Right renal pelvis (tissue), 4 donors: Measurements from ENCODE around the gene BDH1. TPM values are rescaled to one million over a fixed set of nuclear protein-coding genes. Genes with fewer than 3 reads are reported as not detected.

ENCODE experiments used
- DNase-seq, 4 donors: peaks; one replicate each; pipeline ENCODE4 v3.0.0-alpha.2; 2013; ENCODE audit warnings: low read depth in 4 of 4, low spot score in 3 of 4, missing footprints in 1 of 4
- polyA plus RNA-seq, 4 donors: library from polyadenylated mRNA; unstranded; fragments of 120-200 nt; gene quantifications; one replicate each; pipeline ENCODE4 v1.2.1, GENCODE V29; 2013; ENCODE audit not compliant: insufficient read length in 4 of 4

The BDH1 gene
- polyA plus RNA-seq, 4 donors = 35.5 to 47.6 (median 41.2) TPM

DNA sequence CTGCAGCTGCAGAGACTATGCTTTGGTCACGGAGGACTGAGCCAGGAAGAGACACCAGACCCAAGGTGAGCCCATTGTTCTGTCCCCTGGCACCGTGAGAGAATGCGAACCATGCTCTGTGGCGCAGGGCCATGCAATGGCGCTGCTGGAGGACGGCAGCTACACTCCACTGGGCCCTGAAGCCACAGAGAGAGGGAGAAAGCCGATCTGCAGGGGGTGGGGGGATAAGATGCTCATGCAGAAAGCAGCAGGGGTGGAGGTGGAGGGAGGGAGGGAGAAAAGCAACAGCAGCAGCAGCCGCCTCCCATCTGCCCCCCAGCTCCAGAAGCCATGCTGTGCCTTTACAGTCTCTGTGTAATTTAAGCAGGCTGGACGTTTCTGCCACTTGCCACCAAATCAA lies 5.3 kb downstream of the BDH1 start:
- no peak for DNase-seq

DNA sequence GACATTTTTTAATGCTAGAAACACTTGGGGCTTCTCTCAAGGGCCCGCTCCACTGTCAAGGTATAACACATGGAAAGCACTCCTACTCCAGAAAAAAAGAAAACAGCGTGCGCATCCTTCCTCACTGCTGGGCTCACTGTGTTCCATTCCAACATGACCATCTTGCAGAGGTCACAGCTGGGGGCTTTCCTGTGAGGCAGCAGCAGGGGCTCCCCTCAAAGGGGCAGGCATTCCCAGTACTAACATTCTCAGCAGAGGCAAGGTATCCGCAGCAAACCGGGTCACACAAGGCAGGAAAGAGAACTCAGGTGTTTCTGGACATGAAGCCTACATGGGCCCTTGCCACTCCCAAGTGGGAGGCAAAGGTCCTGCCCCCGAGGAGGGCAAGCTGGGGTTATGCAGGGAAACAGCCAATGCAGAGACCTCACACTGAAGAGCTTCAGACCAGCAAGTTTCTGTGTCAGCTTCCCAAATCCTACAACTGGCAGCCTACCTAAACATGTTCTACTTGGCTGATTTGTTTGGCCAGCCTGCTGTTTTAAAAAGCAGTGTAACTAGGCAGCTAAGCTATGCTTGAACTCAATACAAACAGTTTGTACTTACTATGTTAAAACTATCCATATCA lies 6.4 kb downstream of the BDH1 start:
- no peak for DNase-seq

- DNase-seq = no peak
Measured at GRCh38 chr3:197547306-197548011, 8.3 kb downstream of the BDH1 start.

GRCh38 chr3:197546307-197547085 lies 9.3 kb downstream of the BDH1 start:
- DNase-seq = no peak

GRCh38 chr3:197545571-197545970 lies 10.2 kb downstream of the BDH1 start:
- no peak for DNase-seq

GRCh38 chr3:197545101-197545500 lies 10.7 kb downstream of the BDH1 start:
- no peak for DNase-seq

DNA sequence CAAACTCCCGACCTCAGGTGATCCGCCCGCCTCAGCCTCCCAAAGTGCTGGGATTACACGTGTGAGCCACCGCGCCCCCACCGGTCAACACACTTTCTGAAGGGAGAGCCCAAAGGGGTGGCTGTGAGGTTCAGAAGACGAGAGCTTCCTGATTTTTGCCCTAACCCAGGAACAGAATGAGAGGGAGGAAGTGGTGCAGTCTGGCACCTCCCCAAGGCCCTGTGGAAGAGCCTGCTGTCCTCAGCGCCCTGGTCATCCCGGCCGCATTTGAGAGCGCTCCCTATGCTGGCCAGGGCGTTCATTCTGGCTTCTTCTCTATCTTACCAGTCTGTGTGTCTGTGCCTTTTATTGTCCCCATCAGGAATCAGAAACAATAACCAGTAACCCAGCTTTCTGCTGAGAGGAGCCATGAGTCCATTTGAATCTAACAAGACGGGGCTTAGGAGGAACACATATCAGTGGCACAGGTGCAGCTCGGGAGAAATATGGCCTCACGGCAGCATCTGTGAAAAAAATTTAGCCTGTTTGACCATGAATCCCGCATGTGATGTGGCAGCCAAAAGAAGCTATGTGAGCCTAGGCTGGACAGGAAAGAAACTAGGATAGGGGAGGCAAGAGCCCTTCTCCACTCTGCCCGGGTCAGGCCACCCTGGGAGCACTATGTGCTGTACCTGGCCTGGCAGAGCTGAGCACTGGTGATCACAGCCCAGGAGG lies 12.9 kb downstream of the BDH1 start:
- no peak for DNase-seq

DNA sequence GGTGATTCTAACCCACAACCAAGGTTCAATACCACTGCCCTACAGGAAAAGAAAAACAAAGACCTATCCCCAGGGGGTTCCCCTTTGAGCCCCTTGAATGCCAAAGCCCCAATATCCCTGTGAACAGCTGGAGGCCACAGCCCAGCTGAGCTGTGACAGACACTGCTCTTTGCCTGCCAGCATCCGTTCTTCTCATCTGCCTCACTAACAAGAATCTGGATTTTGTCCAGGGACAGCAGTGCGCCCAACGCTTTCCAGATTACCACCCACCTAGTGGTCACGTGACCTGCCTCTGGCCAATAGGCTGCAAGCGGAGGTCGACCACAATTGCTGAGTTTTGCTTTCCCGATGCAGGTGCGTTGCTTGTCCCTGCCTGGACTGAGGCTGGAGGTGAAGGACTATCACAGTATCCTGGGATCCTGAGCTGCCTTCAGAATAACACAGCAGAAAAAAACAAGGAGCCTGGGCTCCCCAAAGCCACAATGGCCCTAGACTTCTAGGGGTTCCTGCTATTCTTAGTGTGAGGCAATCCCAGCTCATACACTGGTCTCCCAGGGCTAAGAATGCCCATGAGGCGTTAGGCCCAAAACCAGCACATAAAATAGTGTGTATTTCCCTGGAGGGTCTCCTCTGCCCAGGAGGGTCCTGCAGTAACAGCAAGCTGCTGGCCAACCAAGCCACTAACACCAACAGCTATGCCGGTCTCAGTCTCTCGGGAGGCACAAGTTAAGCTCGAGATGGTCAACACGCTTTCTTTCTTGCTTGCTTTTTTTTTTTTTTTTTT lies 13.8 kb downstream of the BDH1 start:
- no peak for DNase-seq

- no peak for DNase-seq
Measured at GRCh38 chr3:197540961-197541377, 14.8 kb downstream of the BDH1 start.

- no peak for DNase-seq
Measured at GRCh38 chr3:197539651-197540051, 16.1 kb downstream of the BDH1 start.

DNA sequence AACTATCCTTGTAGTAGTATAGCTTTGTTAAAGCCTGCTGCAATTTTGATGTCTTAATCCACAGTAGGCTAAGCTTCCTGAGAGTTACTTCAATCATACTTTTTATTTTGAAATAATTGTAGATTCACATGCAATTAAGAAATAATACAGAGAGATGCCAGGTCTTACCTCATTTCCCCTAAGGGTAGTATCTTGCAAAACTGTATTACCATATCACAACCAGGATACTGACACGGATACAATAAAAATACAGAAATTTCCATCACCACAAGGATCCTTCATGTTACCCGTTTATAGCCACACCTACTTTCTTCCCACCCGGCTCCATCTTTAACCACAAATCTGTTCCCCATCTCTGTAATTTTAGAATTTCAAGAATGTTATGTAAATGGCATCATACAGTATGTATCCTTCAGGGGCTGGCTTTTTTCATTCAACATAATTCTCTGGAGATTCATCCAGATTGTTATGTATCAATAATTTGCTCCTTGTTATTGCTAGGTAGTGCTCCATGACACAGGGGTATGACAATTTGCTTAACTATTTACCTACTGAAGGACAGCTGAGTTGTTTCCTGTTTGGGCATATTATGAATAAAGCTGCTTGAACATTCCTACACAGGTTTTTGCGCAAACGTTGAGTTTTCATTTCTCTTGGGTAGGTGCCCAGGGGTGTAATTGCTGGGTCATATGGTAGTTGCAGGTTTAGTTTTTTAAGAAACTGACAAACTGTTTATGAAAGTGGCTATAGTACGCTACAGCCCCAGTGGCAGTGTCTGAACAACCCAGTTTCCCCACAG lies 21.6 kb downstream of the BDH1 start:
- no peak for DNase-seq

- DNase-seq = no peak
Measured at GRCh38 chr3:197533396-197533795, 22.4 kb downstream of the BDH1 start.

- no peak for DNase-seq
Measured at GRCh38 chr3:197532388-197532787, 23.4 kb downstream of the BDH1 start.

GRCh38 chr3:197528190-197528589 lies 27.6 kb downstream of the BDH1 start:
- DNase-seq = no peak

DNA sequence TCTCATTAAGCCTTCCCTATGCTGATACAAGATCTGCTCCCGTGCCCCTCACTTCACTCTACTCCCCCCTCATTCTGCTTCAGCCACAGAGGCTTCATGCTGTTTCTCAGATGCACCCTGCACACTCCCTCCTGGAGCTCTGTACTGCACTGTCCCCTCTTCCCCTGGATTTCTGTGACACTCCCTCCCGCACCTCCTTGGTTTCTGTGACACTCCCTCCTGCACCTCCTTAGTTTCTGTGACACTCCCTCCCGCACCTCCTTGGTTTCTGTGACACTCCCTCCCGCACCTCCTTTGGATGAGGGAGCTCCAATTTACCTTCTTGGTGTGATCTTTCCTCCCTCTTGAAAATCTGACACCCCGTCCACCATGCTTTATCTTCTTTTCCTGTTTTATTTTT lies 28.2 kb downstream of the BDH1 start:
- DNase-seq = no peak

DNA sequence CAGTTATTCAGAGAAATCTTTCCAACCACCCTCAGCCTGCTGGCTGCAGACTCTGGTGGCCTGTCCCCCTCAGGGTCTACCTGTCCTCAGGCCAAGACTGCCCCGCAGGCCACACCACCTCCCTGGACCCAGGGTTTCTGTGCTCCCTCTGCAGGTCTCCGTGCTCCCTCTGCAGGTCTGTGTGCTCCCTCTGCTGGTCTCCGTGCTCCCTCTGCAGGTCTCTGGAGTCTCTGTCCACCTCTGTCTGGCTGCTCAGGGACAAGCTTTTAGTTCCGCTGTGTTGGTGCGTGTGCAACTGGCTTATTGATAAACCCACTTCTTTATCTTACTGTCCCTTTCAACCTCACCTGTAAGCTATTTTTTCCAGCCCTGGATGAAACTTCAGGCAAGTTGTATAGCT lies 30.1 kb downstream of the BDH1 start:
- DNase-seq = no peak

GRCh38 chr3:197524128-197524527 lies 31.6 kb downstream of the BDH1 start:
- DNase-seq = no peak

DNA sequence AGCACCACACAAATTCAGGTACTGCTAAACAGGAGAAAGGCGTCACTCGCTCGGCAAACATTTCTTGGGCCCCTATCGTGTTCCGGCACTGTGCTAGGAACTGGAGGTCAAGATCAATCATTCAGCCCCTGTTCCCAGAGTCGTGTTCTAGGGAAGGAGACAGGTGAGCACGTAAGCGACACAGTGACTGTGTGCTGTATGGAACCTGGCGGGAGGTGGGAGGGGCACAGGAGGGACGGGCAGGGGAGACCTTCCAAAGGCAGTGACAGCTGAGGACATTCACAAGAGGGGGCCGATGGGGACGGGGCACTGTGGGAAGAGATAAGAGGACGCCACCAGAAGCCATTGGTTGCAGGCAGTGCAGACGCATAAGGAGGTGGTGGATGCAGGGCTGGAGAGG lies 32.2 kb downstream of the BDH1 start:
- DNase-seq = no peak

- DNase-seq = no peak
Measured at GRCh38 chr3:197522881-197523441, 32.8 kb downstream of the BDH1 start.
